RWPE1 (cell line): ENCODE results near the gene NOSIP.

Source experiments
- CTCF ChIA-PET: fragments of 350-600 bp; sonication (Branson Sonifier 250); formaldehyde crosslinking; extraction: SDS; loops from one replicate; lab custom pipeline; 2021; lab: Yijun Ruan, JAX
- POLR2A ChIA-PET: fragments of 400-600 bp; formaldehyde crosslinking; extraction: SDS; loops from one replicate; lab custom pipeline; 2020; ENCODE audit warnings: antibody characterized with exemption; ENCODE audit not compliant: low non-redundant PET; lab: Yijun Ruan, JAX
- DNase-seq: peaks from one replicate; pipeline ENCODE4 v3.0.0; 2012; ENCODE audit warnings: low spot score
- H3K27ac ChIP-seq: fragments of 450-650 bp; 2 replicates; pipeline ENCODE4 v1.5.1; 2017
- CTCF ChIP-seq: fragments of 450-650 bp; conservative IDR thresholded peaks from 2 replicates; pipeline ENCODE4 v1.5.1; 2017; ENCODE audit warnings: low read depth, mild to moderate bottlenecking

NOSIP gene

GRCh38 chr19:49574206-49574755 is 6.1 kb downstream of the NOSIP start:
- CTCF ChIA-PET = no interaction called here

DNA sequence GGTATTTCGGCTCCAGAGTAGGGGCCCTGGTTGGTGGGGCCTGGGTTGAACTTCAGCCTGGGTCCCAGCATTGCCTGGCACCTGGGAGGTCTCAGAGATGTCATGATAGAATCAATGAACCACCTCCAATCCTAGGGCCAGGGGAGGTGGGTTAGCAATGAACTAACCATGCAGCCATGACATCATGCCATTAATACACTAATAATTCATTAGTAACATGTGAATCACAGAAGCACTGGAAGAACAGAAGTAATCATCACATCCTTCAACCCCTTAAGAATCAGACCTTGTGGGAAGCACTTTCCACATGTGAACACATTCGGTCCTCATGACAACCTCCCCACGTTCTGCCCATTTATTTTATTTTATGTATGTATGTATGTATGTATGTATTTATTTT is 6.9 kb downstream of the NOSIP start:
- DNase-seq = no peak
- no peak for TF ChIP-seq CTCF
- H3K27ac ChIP-seq = peak overlapping the region; percentile 65
- ChIA-PET CTCF (no interaction called here), POLR2A (interaction anchor here (0.8 kb wide), 1 partner anchor 92 kb away, joined by 11 read pairs; no protein-coding TSS in a partner anchor)

More at GRCh38 chr19:49574206-49574755, 6.1 kb downstream of the NOSIP start:
- no peak overlapping the region for H3K27ac ChIP-seq
- POLR2A ChIA-PET = no interaction called here
- no peak for DNase-seq
- no peak for TF ChIP-seq CTCF

DNA sequence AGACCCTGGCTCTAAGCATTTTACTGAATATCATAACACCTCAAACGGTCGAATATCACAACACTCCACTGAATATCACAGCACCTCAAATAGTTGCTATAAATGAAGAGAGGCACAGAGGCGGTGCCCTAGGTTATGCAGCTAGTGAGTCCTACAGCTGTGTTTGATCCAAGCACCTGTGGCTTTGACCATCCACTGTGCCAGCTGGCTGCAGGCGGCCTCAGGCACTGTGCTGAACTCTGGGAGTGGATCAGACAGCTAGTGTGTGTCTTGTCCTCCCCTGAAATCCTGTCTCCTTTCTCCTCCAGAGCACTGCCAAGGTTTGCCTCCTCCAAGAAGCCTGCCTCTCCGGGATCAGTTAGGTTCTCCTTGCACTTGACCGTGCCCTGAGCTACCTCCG is 7.3 kb downstream of the NOSIP start:
- DNase-seq = no peak
- H3K27ac ChIP-seq = peak overlapping the region; percentile 65
- TF ChIP-seq CTCF = no peak
- ChIA-PET POLR2A (interaction anchor here (0.8 kb wide), 1 partner anchor 92 kb away, joined by 11 read pairs; no protein-coding TSS in a partner anchor), CTCF (interaction anchor here (0.6 to 1.0 kb wide), 3 partner anchors 27 to 89 kb away, joined by 3 to 10 read pairs (median 5); no protein-coding TSS in a partner anchor)

DNA sequence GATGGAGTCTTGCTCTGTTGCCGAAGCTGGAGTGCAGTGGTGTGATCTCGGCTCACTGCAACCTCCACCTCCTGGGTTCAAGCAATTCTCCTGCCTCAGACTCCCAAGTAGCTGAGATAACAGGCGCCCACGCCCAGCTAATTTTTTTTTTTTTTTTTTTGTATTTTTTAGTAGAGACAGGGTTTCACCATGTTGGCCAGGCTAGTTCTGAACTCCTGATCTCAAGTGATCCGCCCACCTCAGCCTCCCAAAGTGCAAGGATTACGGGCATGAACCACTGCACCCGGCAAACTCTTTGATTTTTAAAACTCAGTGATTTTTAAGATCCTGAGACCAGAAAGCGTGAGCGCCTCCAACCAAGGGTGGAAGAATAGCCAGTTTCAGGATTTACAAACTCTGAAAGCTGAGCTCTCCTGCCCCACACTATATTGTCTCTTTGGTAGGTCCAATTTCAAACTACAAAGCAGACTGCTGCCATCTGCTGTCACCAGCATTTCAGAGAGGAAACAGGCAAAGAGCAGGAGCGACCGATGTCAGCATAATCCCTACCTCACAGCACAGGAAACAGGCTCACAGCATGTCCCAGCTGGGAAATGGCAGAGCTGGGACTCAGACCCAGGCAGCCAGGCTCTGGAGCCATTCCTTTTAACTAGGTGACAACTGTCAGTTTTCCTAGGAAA is 9.2 kb downstream of the NOSIP start:
- DNase-seq = no peak
- no peak for TF ChIP-seq CTCF
- POLR2A ChIA-PET = no interaction called here
- CTCF ChIA-PET = interaction anchor here (0.6 to 2.0 kb wide), 19 partner anchors 9 to 888 kb away, joined by 3 to 12 read pairs (median 4); partner anchors contain the start of genes BCL2L12, IRF3, NOSIP and PRRG2
- peak overlapping the region; percentile 65 for H3K27ac ChIP-seq

- TF ChIP-seq CTCF = peak; percentile 95
- peak overlapping the region; percentile 65 for H3K27ac ChIP-seq
- CTCF ChIA-PET = interaction anchor here (0.6 to 2.0 kb wide), 20 partner anchors 9 to 887 kb away, joined by 3 to 12 read pairs (median 4); partner anchors contain the start of genes BCL2L12, IRF3, NOSIP and PRRG2
- DNase-seq = peak; percentile 86
- POLR2A ChIA-PET = no interaction called here
Observed at GRCh38 chr19:49570138-49570856, 10.1 kb downstream of the NOSIP start.

DNA sequence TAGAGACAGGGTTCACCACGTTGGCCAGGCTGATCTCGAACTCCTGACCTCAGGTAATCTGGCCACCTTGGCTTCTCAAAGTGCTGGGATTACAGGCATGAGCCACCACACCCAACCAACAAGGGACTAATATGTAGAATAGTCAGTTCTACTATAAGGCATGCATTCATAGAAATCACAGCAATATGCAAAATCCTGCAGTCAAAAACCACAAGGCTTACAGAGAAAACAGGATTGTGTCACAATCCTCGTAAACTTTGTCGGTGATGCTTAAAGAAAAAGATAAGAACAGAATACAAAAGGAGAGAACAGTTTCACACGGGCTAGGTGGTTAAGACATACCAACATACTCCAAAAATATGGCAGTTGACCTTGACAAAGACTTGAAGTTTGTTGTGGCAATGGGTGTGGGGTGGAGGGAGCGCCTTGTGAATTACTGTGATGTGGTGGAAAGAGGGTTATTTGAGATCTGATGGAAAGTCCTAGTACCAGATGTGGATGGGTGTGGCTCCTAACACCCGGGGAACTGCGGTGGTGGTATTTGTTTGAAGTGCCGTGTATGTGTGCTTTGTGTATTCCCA is 12.4 kb downstream of the NOSIP start:
- ChIA-PET POLR2A (no interaction called here), CTCF (no interaction called here)
- peak overlapping the region; percentile 44 for H3K27ac ChIP-seq
- DNase-seq = no peak
- no peak for TF ChIP-seq CTCF
